ENCODE data around the gene KLF9.

GRCh38 chr9:70406434-70406862 lies 8.0 kb downstream of the KLF9 start:
- TF ChIP-seq, protein P1, sequence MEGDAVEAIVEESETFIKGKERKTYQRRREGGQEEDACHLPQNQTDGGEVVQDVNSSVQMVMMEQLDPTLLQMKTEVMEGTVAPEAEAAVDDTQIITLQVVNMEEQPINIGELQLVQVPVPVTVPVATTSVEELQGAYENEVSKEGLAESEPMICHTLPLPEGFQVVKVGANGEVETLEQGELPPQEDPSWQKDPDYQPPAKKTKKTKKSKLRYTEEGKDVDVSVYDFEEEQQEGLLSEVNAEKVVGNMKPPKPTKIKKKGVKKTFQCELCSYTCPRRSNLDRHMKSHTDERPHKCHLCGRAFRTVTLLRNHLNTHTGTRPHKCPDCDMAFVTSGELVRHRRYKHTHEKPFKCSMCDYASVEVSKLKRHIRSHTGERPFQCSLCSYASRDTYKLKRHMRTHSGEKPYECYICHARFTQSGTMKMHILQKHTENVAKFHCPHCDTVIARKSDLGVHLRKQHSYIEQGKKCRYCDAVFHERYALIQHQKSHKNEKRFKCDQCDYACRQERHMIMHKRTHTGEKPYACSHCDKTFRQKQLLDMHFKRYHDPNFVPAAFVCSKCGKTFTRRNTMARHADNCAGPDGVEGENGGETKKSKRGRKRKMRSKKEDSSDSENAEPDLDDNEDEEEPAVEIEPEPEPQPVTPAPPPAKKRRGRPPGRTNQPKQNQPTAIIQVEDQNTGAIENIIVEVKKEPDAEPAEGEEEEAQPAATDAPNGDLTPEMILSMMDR (conservative IDR thresholded peaks at IDR 0.05 in 1 of 2, IDR thresholded peaks at IDR 0.05 in 1 of 2; ENCODE audit: extremely low read depth in 1 of 2, insufficient read depth in 1 of 2, low read depth in 1 of 2, low read length in 2 of 2) = no peak
- TF ChIP-seq EZH2 (IDR thresholded peaks at IDR 0.05; ENCODE audit: borderline replicate concordance, low read length) = no peak
